GM18508 (cell line): ENCODE measurements around the gene KIF3C.
"Not testable (repeated sequence)": the region's sequence is repeated elsewhere in the genome, so short reads cannot be mapped to it uniquely, and the experiment has no call there.

Experiments used
- ATAC-seq: cut with Tn5 transposase; IDR thresholded peaks from one replicate; pipeline ENCODE4 v1.9.1; 2021; ENCODE audit warnings: moderate number of reproducible peaks; ENCODE audit not compliant: insufficient read depth, unreplicated experiment

KIF3C gene

GRCh38 chr2:25920786-25921415 is 61.4 kb downstream of the KIF3C start:
- ATAC-seq: no peak

GRCh38 chr2:25920336-25920735 is 62.0 kb downstream of the KIF3C start:
- ATAC-seq: no peak

GRCh38 chr2:25917832-25918231 is 64.5 kb downstream of the KIF3C start:
- no peak for ATAC-seq

GRCh38 chr2:25917411-25917810 is 64.9 kb downstream of the KIF3C start:
- not testable (repeated sequence) for ATAC-seq

GRCh38 chr2:25915944-25916772 is 66.1 kb downstream of the KIF3C start:
- not testable (repeated sequence) for ATAC-seq

GRCh38 chr2:25915411-25915810 is 66.9 kb downstream of the KIF3C start:
- ATAC-seq: not testable (repeated sequence)

GRCh38 chr2:25913696-25913973 is 68.7 kb downstream of the KIF3C start:
- ATAC-seq: not testable (repeated sequence)

GRCh38 chr2:25912851-25913695 is 69.2 kb downstream of the KIF3C start:
- no peak for ATAC-seq

GRCh38 chr2:25909574-25909973 is 72.7 kb downstream of the KIF3C start:
- not testable (repeated sequence) for ATAC-seq

GRCh38 chr2:25905126-25905525 is 77.2 kb downstream of the KIF3C start:
- ATAC-seq: no peak

GRCh38 chr2:25903216-25903776 is 79.0 kb downstream of the KIF3C start:
- no peak for ATAC-seq

- ATAC-seq: no peak
Observed at GRCh38 chr2:25899404-25899970, 82.8 kb downstream of the KIF3C start.

GRCh38 chr2:25897506-25897905 is 84.8 kb downstream of the KIF3C start:
- ATAC-seq: no peak

GRCh38 chr2:25896308-25896707 is 86.0 kb downstream of the KIF3C start:
- not testable (repeated sequence) for ATAC-seq

- ATAC-seq: no peak
Observed at GRCh38 chr2:25895610-25896009, 86.7 kb downstream of the KIF3C start.

- ATAC-seq: no peak
Observed at GRCh38 chr2:25895018-25895417, 87.3 kb downstream of the KIF3C start.

- no peak for ATAC-seq
Observed at GRCh38 chr2:25894135-25894830, 88.0 kb downstream of the KIF3C start.

- no peak for ATAC-seq
Observed at GRCh38 chr2:25891672-25892071, 90.6 kb downstream of the KIF3C start.

- ATAC-seq: no peak
Observed at GRCh38 chr2:25887624-25888242, 94.6 kb downstream of the KIF3C start.
